ENCODE results near the gene PPP1R3G. TPM values are rescaled to one million over a fixed set of nuclear protein-coding genes. Genes with fewer than 3 reads are reported as not detected.

The PPP1R3G gene
- total RNA-seq, 1 experiment from 2014 or later = 0.15 TPM

GRCh38 chr6:5072440-5072839 is 12.7 kb upstream of the PPP1R3G start:
- H3K36me3 Mint-ChIP-seq = peaks cover 1% of the 10 kb centered on the region
- CTCF ChIA-PET = interaction anchor here (1.0 kb wide), 1 partner anchor 42 kb away, joined by 3 read pairs; no protein-coding TSS in a partner anchor
- H3K4me3 Mint-ChIP-seq = no peak overlapping the region
- H3K27me3 Mint-ChIP-seq (ENCODE audit: low read depth) = no peaks in the 10 kb centered on the region; the same call in 1 of the 2 replicates
- ATAC-seq = no peak
- POLR2A ChIA-PET = no interaction called here
- no peaks in the 10 kb centered on the region for H3K4me1 Mint-ChIP-seq
- no peak for DNase-seq (ENCODE audit: low spot score)
- no peak overlapping the region for H3K27ac Mint-ChIP-seq
- TF ChIP-seq CREM (CRISPR knock-in tag; IDR thresholded peaks at IDR 0.05) (no peak), ZNF423 (CRISPR knock-in tag; IDR thresholded peaks at IDR 0.05) (no peak), ZNF532 (CRISPR knock-in tag; IDR thresholded peaks at IDR 0.05; ENCODE audit: borderline replicate concordance) (no peak), ATF3 (CRISPR knock-in tag; conservative IDR thresholded peaks at IDR 0.05) (no peak), AFF4 (CRISPR knock-in tag; IDR thresholded peaks at IDR 0.05; ENCODE audit: borderline replicate concordance) (no peak), MXD4 (CRISPR knock-in tag; IDR thresholded peaks at IDR 0.05; ENCODE audit: borderline replicate concordance) (no peak), ETV6 (CRISPR knock-in tag; IDR thresholded peaks at IDR 0.05) (no peak), CDX4 (CRISPR knock-in tag; IDR thresholded peaks at IDR 0.05; ENCODE audit: borderline replicate concordance) (no peak), CREB1 (CRISPR knock-in tag; IDR thresholded peaks at IDR 0.05) (no peak), ATF2 (CRISPR knock-in tag; IDR thresholded peaks at IDR 0.05; ENCODE audit: borderline replicate concordance, low read depth) (no peak), TCF7 (CRISPR knock-in tag; IDR thresholded peaks at IDR 0.05; ENCODE audit: low read depth) (no peak), FOXJ3 (CRISPR knock-in tag; IDR thresholded peaks at IDR 0.05; ENCODE audit: borderline replicate concordance) (no peak)
- H3K9me3 Mint-ChIP-seq = peaks cover 12% of the 10 kb centered on the region

- DNase-seq (ENCODE audit: low spot score) = no peak
- Mint-ChIP-seq H3K4me3 (no peak overlapping the region), H3K9me3 (peaks cover 12% of the 10 kb centered on the region), H3K4me1 (no peaks in the 10 kb centered on the region), H3K27me3 (ENCODE audit: low read depth) (no peaks in the 10 kb centered on the region; the same call in 1 of the 2 replicates), H3K27ac (no peak overlapping the region), H3K36me3 (no peaks in the 10 kb centered on the region)
- no peak for ATAC-seq
- POLR2A ChIA-PET = no interaction called here
- CTCF ChIA-PET = interaction anchor here (1.3 kb wide), 1 partner anchor 16 kb away, joined by 4 read pairs; no protein-coding TSS in a partner anchor
- TF ChIP-seq PRRX2 (CRISPR knock-in tag; IDR thresholded peaks at IDR 0.05) (no peak), ZNF532 (CRISPR knock-in tag; IDR thresholded peaks at IDR 0.05; ENCODE audit: borderline replicate concordance) (no peak), ARID4B (CRISPR knock-in tag; IDR thresholded peaks at IDR 0.05; ENCODE audit: borderline replicate concordance) (no peak), ETV6 (CRISPR knock-in tag; IDR thresholded peaks at IDR 0.05) (no peak)
Observed at GRCh38 chr6:5073992-5074391, 11.1 kb upstream of the PPP1R3G start.
